CD4-positive, alpha-beta memory T cell (primary cell): ENCODE measurements around the gene LSM12. TPM values are rescaled to one million over a fixed set of nuclear protein-coding genes. Genes with fewer than 3 reads are reported as not detected.
"Not testable (repeated sequence)": the region's sequence is repeated elsewhere in the genome, so short reads cannot be mapped to it uniquely, and the experiment has no call there.

ENCODE experiments used
- CTCF ChIA-PET: fragments of 350-600 bp; sonication (Branson Sonifier 250); formaldehyde crosslinking; loops from one replicate; lab custom pipeline; 2021; ENCODE audit warnings: inconsistent platforms; ENCODE audit not compliant: partially characterized antibody; lab: Charles Lee
- POLR2A ChIA-PET: fragments of 350-600 bp; sonication (Branson Sonifier 250); formaldehyde crosslinking; loops from one replicate; lab custom pipeline; 2021; ENCODE audit not compliant: partially characterized antibody; lab: Charles Lee
- DNase-seq, 5 donors: peaks; one replicate each; pipeline versions ENCODE4 v3.0.0 to v3.0.0-alpha.2; 2020 to 2022; ENCODE audit warnings: mixed read lengths in 1 of 5
- H3K27ac ChIP-seq: one replicate; pipeline ENCODE4 v1.7.0; 2013; ENCODE audit warnings: low read depth, low read length
- H3K27me3 ChIP-seq: 2 replicates; pipeline ENCODE4 v1.7.0; 2013; ENCODE audit warnings: mild to moderate bottlenecking, low read length, moderate library complexity; ENCODE audit not compliant: insufficient read depth
- H3K36me3 ChIP-seq: 2 replicates; pipeline ENCODE4 v1.7.0; 2013; ENCODE audit warnings: mild to moderate bottlenecking, low read length, moderate library complexity; ENCODE audit not compliant: insufficient read depth
- H3K4me1 ChIP-seq: 2 replicates; pipeline ENCODE4 v1.7.0; 2013; ENCODE audit warnings: mild to moderate bottlenecking, low read length, moderate library complexity; ENCODE audit not compliant: insufficient read depth
- H3K4me3 ChIP-seq, 2 donors: one replicate each; pipeline ENCODE4 v1.7.0; 2013; ENCODE audit warnings: low read length in 2 of 2, mild to moderate bottlenecking in 1 of 2
- H3K9me3 ChIP-seq, 2 donors: one replicate each; pipeline ENCODE4 v1.7.0; 2013; ENCODE audit warnings: low read length in 2 of 2, control low read depth in 1 of 2; ENCODE audit not compliant: control insufficient read depth in 1 of 2
- H3K27ac Mint-ChIP-seq, 7 donors: one replicate each; pipeline ENCODE4 v1.8.0; 2020 to 2021; ENCODE audit warnings: mixed read lengths in 7 of 7, mild to moderate bottlenecking in 6 of 7, inconsistent platforms in 3 of 7, moderate library complexity in 3 of 7
- H3K27me3 Mint-ChIP-seq, 2 donors: one replicate each; pipeline ENCODE4 v1.8.0; 2020 to 2021; ENCODE audit warnings: mixed read lengths in 2 of 2
- H3K36me3 Mint-ChIP-seq, 2 donors: one replicate each; pipeline ENCODE4 v1.8.0; 2020 to 2021; ENCODE audit warnings: mixed read lengths in 2 of 2, inconsistent platforms in 1 of 2, mild to moderate bottlenecking in 1 of 2
- H3K4me1 Mint-ChIP-seq, 4 donors: one replicate each; pipeline ENCODE4 v1.8.0; 2020 to 2021; ENCODE audit warnings: mixed read lengths in 4 of 4, mild to moderate bottlenecking in 1 of 4
- H3K4me3 Mint-ChIP-seq, 8 donors: one replicate each; pipeline ENCODE4 v1.8.0; 2020 to 2021; ENCODE audit warnings: mixed read lengths in 8 of 8, mild to moderate bottlenecking in 7 of 8, moderate library complexity in 6 of 8, inconsistent platforms in 3 of 8
- H3K9me3 Mint-ChIP-seq, 8 donors: one replicate each; pipeline ENCODE4 v1.8.0; 2020 to 2021; ENCODE audit warnings: mixed read lengths in 8 of 8, mild to moderate bottlenecking in 5 of 8, inconsistent platforms in 3 of 8, moderate library complexity in 1 of 8
- intact Hi-C: fragments of 100-400 bp; cut with micrococcal nuclease; formaldehyde crosslinking; loops from one replicate; pipeline ENCODE4 v1.15.1; 2023
- polyA plus RNA-seq, 2 donors: library from polyadenylated mRNA; unstranded; fragments of 300-500 nt; fragmentation: Illumina TruSeq; gene quantifications; one replicate each; pipeline ENCODE4 v1.2.3, GENCODE V29; 2021
- total RNA-seq, 2 experiments: library from RNA; stranded (reverse); gene quantifications; one replicate each; pipeline ENCODE4 v1.2.3, GENCODE V29; 2021

LSM12 gene
- total and polyA plus RNA-seq, 4 experiments from 2014 or later = 35.3 to 74.0 (median 46.5) TPM

- Mint-ChIP-seq H3K9me3 (no peaks in the 10 kb centered on the region), H3K4me3 (no peak overlapping the region), H3K27me3 (no peaks in the 10 kb centered on the region), H3K27ac (peak overlapping the region in 2 of 7 donors; percentile 10 to 74), H3K4me1 (peaks cover 0 to 5% (median 2%) of the 10 kb centered on the region in 4 donors), H3K36me3 (peaks cover 4 to 6% of the 10 kb centered on the region in 2 donors)
- POLR2A ChIA-PET = interaction anchor here (0.6 kb wide), 1 partner anchor 16 kb away, joined by 6 read pairs; no protein-coding TSS in a partner anchor
- intact Hi-C loops = no loop called here
- no peak overlapping the region for H3K27ac ChIP-seq
- CTCF ChIA-PET = no interaction called here
- no peaks in the 10 kb centered on the region for H3K27me3 ChIP-seq
- H3K4me1 ChIP-seq = no peaks in the 10 kb centered on the region
- H3K9me3 ChIP-seq = no peaks in the 10 kb centered on the region
- DNase-seq = no peak
- no peak overlapping the region for H3K4me3 ChIP-seq
- H3K36me3 ChIP-seq = no peaks in the 10 kb centered on the region
Observed at GRCh38 chr17:44024853-44025252, 41.6 kb downstream of the LSM12 start.

GRCh38 chr17:44024271-44024663 is 42.2 kb downstream of the LSM12 start:
- Mint-ChIP-seq H3K4me1 (peaks cover 0 to 1% (median 0%) of the 10 kb centered on the region in 4 donors), H3K27me3 (no peaks in the 10 kb centered on the region), H3K27ac (no peak overlapping the region), H3K4me3 (no peak overlapping the region), H3K36me3 (peaks cover 0 to 2% of the 10 kb centered on the region in 2 donors), H3K9me3 (no peaks in the 10 kb centered on the region)
- ChIA-PET CTCF (no interaction called here), POLR2A (no interaction called here)
- H3K9me3 ChIP-seq = no peaks in the 10 kb centered on the region
- no peak overlapping the region for H3K27ac ChIP-seq
- H3K27me3 ChIP-seq = no peaks in the 10 kb centered on the region
- H3K4me3 ChIP-seq = no peak overlapping the region
- H3K4me1 ChIP-seq = no peaks in the 10 kb centered on the region
- no peak for DNase-seq
- intact Hi-C loops = no loop called here
- H3K36me3 ChIP-seq = no peaks in the 10 kb centered on the region

DNA sequence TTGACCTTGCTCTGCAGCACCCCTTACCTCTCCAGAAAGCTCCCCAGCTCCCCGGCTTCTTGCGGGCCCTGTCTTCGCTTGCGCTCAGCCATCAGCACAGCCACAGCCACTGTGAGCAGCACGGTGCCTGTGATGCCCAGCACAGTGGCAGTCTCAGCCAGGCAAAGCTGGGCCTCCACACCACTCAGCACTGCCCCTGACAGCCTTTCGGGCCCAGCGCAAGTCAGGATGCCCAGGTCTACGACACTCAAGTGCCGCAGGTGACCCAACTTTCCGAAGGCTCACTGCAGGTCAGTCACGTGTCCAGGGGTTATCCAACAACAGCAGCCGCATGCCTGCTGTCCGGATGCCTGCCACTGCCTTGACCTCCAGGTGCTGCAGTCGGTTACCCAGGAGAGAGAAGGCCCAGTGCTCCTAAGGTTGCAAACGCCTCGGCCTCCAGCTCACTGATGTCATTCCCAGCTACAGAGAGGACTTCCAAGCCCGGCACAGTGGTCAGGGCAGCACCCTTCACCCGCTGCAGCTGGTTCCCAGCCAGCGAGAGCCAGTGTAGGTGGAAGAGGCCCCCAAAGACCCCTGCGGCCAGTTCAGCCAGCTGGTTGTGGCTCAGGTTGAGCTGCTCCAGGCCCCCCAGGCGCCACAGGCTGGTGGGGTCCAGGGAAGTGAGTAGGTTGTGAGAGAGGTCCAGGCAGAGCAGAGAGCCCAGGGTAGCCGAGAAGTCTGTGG is 42.8 kb downstream of the LSM12 start:
- no peak overlapping the region for H3K4me3 ChIP-seq
- H3K27me3 ChIP-seq = no peaks in the 10 kb centered on the region
- ChIA-PET POLR2A (no interaction called here), CTCF (interaction anchor here (0.9 to 1.0 kb wide), 2 partner anchors 21 to 79 kb away, joined by 3 read pairs; no protein-coding TSS in a partner anchor)
- no peak overlapping the region for H3K27ac Mint-ChIP-seq
- no peaks in the 10 kb centered on the region for H3K36me3 Mint-ChIP-seq
- H3K9me3 ChIP-seq = no peaks in the 10 kb centered on the region
- H3K4me1 Mint-ChIP-seq = no peaks in the 10 kb centered on the region
- DNase-seq = no peak
- H3K9me3 Mint-ChIP-seq = no peaks in the 10 kb centered on the region
- H3K4me1 ChIP-seq = no peaks in the 10 kb centered on the region
- no peak overlapping the region for H3K4me3 Mint-ChIP-seq
- intact Hi-C loops = no loop called here
- H3K27me3 Mint-ChIP-seq = no peaks in the 10 kb centered on the region
- no peaks in the 10 kb centered on the region for H3K36me3 ChIP-seq
- no peak overlapping the region for H3K27ac ChIP-seq

- Mint-ChIP-seq H3K9me3 (no peaks in the 10 kb centered on the region), H3K4me1 (no peaks in the 10 kb centered on the region), H3K27ac (no peak overlapping the region), H3K4me3 (no peak overlapping the region), H3K27me3 (no peaks in the 10 kb centered on the region), H3K36me3 (no peaks in the 10 kb centered on the region)
- DNase-seq = no peak
- Histone ChIP-seq H3K27ac (no peak overlapping the region), H3K36me3 (no peaks in the 10 kb centered on the region), H3K27me3 (no peaks in the 10 kb centered on the region), H3K4me3 (no peak overlapping the region), H3K9me3 (no peaks in the 10 kb centered on the region), H3K4me1 (no peaks in the 10 kb centered on the region)
- POLR2A ChIA-PET = no interaction called here
- CTCF ChIA-PET = no interaction called here
- intact Hi-C loops = no loop called here
Observed at GRCh38 chr17:44022246-44022645, 44.2 kb downstream of the LSM12 start.

DNA sequence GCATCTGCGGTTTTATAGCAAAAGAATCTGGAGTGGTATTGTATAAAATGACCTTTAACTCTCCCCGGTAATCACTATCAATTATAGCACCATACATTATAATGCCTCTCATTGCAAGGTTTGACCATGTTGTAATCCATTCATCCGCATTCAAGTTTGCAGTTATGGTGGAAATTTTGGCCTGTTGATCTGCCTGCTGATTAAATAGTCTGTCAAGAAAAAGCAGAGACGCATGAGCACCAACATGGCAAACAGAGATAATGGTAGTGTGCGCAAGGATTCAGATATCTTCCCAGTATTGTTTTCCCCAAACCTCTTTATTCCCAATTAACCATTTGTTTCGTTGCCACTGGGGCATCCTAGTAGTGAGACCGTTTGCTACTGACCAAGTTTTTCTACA is 45.2 kb downstream of the LSM12 start:
- H3K4me1 ChIP-seq, CTCF ChIA-PET, H3K4me1 Mint-ChIP-seq, H3K27me3 ChIP-seq, DNase-seq, POLR2A ChIA-PET, H3K27me3 Mint-ChIP-seq, H3K27ac ChIP-seq, H3K9me3 Mint-ChIP-seq, H3K27ac Mint-ChIP-seq, H3K4me3 ChIP-seq, H3K9me3 ChIP-seq, H3K4me3 Mint-ChIP-seq, H3K36me3 ChIP-seq, H3K36me3 Mint-ChIP-seq, intact Hi-C loops: not testable (repeated sequence)

GRCh38 chr17:44014437-44015172 is 51.9 kb downstream of the LSM12 start, which contains the start of gene TMEM101:
TSS of gene TMEM101 (minus strand) at chr17:44014963. CDS start at chr17:44014952, 11 bp downstream.
- H3K4me3 ChIP-seq = peak within 1 kb of the TSS; percentile 92 to 98
- Mint-ChIP-seq H3K27me3 (no peaks in the 10 kb centered on the region), H3K36me3 (peaks cover 12 to 14% of the 10 kb centered on the region in 2 donors)

DNA sequence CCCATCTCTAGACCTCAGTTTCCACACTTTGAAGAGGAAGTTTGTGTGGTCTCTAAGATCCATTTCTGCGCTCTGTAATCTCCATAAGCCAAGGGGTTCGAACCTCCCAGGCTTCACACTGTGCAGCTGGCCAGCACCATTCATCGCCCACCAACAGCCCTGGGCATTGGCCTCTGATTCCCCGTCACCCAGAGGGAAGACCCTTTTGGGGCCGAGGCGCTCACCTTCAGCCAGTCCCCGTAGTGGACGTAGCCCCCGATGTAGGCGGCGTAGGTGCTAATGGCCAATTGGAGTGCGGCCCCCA is 52.4 kb downstream of the LSM12 start:
- Mint-ChIP-seq H3K4me3 (peak overlapping the region; percentile 99 to 100 (median 100)), H3K27ac (peak overlapping the region in 5 of 7 donors; percentile 84 to 99 (median 97)), H3K4me1 (peaks cover 6 to 17% (median 10%) of the 10 kb centered on the region in 4 donors), H3K36me3 (peaks cover 15 to 18% of the 10 kb centered on the region in 2 donors), H3K27me3 (no peaks in the 10 kb centered on the region), H3K9me3 (no peaks in the 10 kb centered on the region)
- no peaks in the 10 kb centered on the region for H3K36me3 ChIP-seq
- peak overlapping the region; percentile 71 for H3K27ac ChIP-seq
- no peaks in the 10 kb centered on the region for H3K27me3 ChIP-seq
- POLR2A ChIA-PET = interaction anchor here (1.1 to 1.7 kb wide), 5 partner anchors 8 to 172 kb away, joined by 3 to 8 read pairs (median 5); partner anchors contain the start of genes HDAC5 and TMUB2
- CTCF ChIA-PET = interaction anchor here (0.9 to 1.4 kb wide), 2 partner anchors 30 to 530 kb away, joined by 3 read pairs; partner anchors contain the start of gene DHX8
- peak overlapping the region; percentile 92 to 98 for H3K4me3 ChIP-seq
- no peak for DNase-seq
- intact Hi-C loops = loop anchor here (1.0 to 10.0 kb wide), 3 partner anchors 8 to 491 kb away; partner anchors contain the start of genes G6PC3 and GPATCH8
- no peaks in the 10 kb centered on the region for H3K9me3 ChIP-seq
- peaks cover 19% of the 10 kb centered on the region for H3K4me1 ChIP-seq

More at GRCh38 chr17:44014437-44015172, 51.9 kb downstream of the LSM12 start, which contains the start of gene TMEM101:
- H3K27ac ChIP-seq = peak within 1 kb of the TSS; percentile 71
- H3K4me1 ChIP-seq = peaks cover 16% of the 10 kb centered on the region
- ChIA-PET POLR2A (interaction anchor here (0.7 to 1.7 kb wide), 7 partner anchors 8 to 489 kb away, joined by 3 to 8 read pairs (median 5); partner anchors contain the start of genes GPATCH8, HDAC5 and TMUB2), CTCF (interaction anchor here (0.9 to 1.4 kb wide), 2 partner anchors 29 to 531 kb away, joined by 3 read pairs; partner anchors contain the start of gene DHX8)
- intact Hi-C loops = loop anchor here (1.0 to 10.0 kb wide), 3 partner anchors 8 to 490 kb away; partner anchors contain the start of genes G6PC3 and GPATCH8
- H3K27ac Mint-ChIP-seq = peak within 1 kb of the TSS; percentile 84 to 99 (median 97)
- H3K27me3 ChIP-seq = no peaks in the 10 kb centered on the region
- no peaks in the 10 kb centered on the region for H3K9me3 ChIP-seq
- H3K4me3 Mint-ChIP-seq = peak within 1 kb of the TSS; percentile 99 to 100 (median 100)
- H3K9me3 Mint-ChIP-seq = no peaks in the 10 kb centered on the region
- H3K4me1 Mint-ChIP-seq = peaks cover 6 to 13% (median 10%) of the 10 kb centered on the region in 4 donors
- DNase-seq = peak; percentile 85 to 92 (median 87)
- H3K36me3 ChIP-seq = no peaks in the 10 kb centered on the region
